ENCODE measurements around the gene PLA1A.

PLA1A gene

GRCh38 chr3:119644481-119644880 is 46.8 kb downstream of the PLA1A start:
- WGBS, 2 experiments: 70 to 89% methylated on average over 1 of the region's 1 CpG
- Histone ChIP-seq H3K27me3 (ENCODE audit: control insufficient read depth, insufficient read depth, low read length, poor library complexity, severe bottlenecking) (no peaks in the 10 kb centered on the region), H3K4me1 (ENCODE audit: control insufficient read depth, insufficient read depth, low read length) (peaks cover 10% of the 10 kb centered on the region)

GRCh38 chr3:119645813-119646212 is 48.1 kb downstream of the PLA1A start:
- Histone ChIP-seq H3K36me3 (ENCODE audit: control insufficient read depth, insufficient read depth, low read length) (no peaks in the 10 kb centered on the region), H3K27ac (ENCODE audit: insufficient read depth, low read depth, low read length, poor library complexity, severe bottlenecking) (no peak overlapping the region), H3K9me3 (ENCODE audit: control insufficient read depth, low read length) (no peaks in the 10 kb centered on the region), H3K4me3 (ENCODE audit: insufficient read depth, low read depth, low read length) (no peak overlapping the region), H3K27me3 (ENCODE audit: control insufficient read depth, insufficient read depth, low read length, poor library complexity, severe bottlenecking) (no peaks in the 10 kb centered on the region), H3K4me1 (ENCODE audit: control insufficient read depth, insufficient read depth, low read length) (peaks cover 10% of the 10 kb centered on the region)
- 95 to 100% methylated on average over 1 of the region's 1 CpG for WGBS, 2 experiments

More at GRCh38 chr3:119644481-119644880, 46.8 kb downstream of the PLA1A start:
- Histone ChIP-seq H3K36me3 (ENCODE audit: control insufficient read depth, insufficient read depth, low read length) (no peaks in the 10 kb centered on the region), H3K27ac (ENCODE audit: insufficient read depth, low read depth, low read length, poor library complexity, severe bottlenecking) (no peak overlapping the region), H3K4me3 (ENCODE audit: insufficient read depth, low read depth, low read length) (no peak overlapping the region), H3K9me3 (ENCODE audit: control insufficient read depth, low read length) (no peaks in the 10 kb centered on the region)

DNA sequence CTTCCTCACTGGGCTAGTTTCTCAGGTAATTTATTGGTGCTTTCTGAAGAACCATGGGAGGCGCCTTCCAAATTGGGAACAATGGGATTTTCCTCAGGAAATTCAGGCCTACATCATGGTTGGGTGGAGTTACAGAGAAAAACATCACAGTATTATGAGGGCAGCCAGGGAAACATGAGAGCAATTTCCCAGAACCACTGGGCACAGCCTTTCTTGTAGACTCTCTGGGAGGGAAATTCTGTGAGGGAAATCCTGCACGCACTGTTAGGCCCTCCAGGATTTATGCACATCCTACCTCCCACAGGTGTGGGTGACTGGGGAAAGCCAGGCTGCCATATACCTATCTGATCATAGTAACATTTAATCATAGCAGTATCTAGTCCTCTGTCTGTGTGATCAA is 49.5 kb downstream of the PLA1A start:
- H3K4me3 ChIP-seq (ENCODE audit: insufficient read depth, low read depth, low read length): no peak overlapping the region
- H3K9me3 ChIP-seq (ENCODE audit: control insufficient read depth, low read length): no peaks in the 10 kb centered on the region
- no peak overlapping the region for H3K27ac ChIP-seq (ENCODE audit: insufficient read depth, low read depth, low read length, poor library complexity, severe bottlenecking)
- H3K36me3 ChIP-seq (ENCODE audit: control insufficient read depth, insufficient read depth, low read length): no peaks in the 10 kb centered on the region
- 93 to 95% methylated on average over 2 of the region's 2 CpGs for WGBS, 2 experiments
- no peaks in the 10 kb centered on the region for H3K27me3 ChIP-seq (ENCODE audit: control insufficient read depth, insufficient read depth, low read length, poor library complexity, severe bottlenecking)
- peaks cover 10% of the 10 kb centered on the region for H3K4me1 ChIP-seq (ENCODE audit: control insufficient read depth, insufficient read depth, low read length)

GRCh38 chr3:119647843-119648575 is 50.3 kb downstream of the PLA1A start:
- 87 to 91% methylated on average over 12 of the region's 12 CpGs for WGBS, 2 experiments
- no peaks in the 10 kb centered on the region for H3K9me3 ChIP-seq (ENCODE audit: control insufficient read depth, low read length)
- peaks cover 7% of the 10 kb centered on the region for H3K4me1 ChIP-seq (ENCODE audit: control insufficient read depth, insufficient read depth, low read length)
- H3K27me3 ChIP-seq (ENCODE audit: control insufficient read depth, insufficient read depth, low read length, poor library complexity, severe bottlenecking): no peaks in the 10 kb centered on the region
- no peak overlapping the region for H3K4me3 ChIP-seq (ENCODE audit: insufficient read depth, low read depth, low read length)
- no peaks in the 10 kb centered on the region for H3K36me3 ChIP-seq (ENCODE audit: control insufficient read depth, insufficient read depth, low read length)
- no peak overlapping the region for H3K27ac ChIP-seq (ENCODE audit: insufficient read depth, low read depth, low read length, poor library complexity, severe bottlenecking)

- Histone ChIP-seq H3K4me3 (ENCODE audit: insufficient read depth, low read depth, low read length) (no peak overlapping the region), H3K9me3 (ENCODE audit: control insufficient read depth, low read length) (no peaks in the 10 kb centered on the region), H3K36me3 (ENCODE audit: control insufficient read depth, insufficient read depth, low read length) (no peaks in the 10 kb centered on the region), H3K27me3 (ENCODE audit: control insufficient read depth, insufficient read depth, low read length, poor library complexity, severe bottlenecking) (no peaks in the 10 kb centered on the region), H3K27ac (ENCODE audit: insufficient read depth, low read depth, low read length, poor library complexity, severe bottlenecking) (no peak overlapping the region), H3K4me1 (ENCODE audit: control insufficient read depth, insufficient read depth, low read length) (peaks cover 4% of the 10 kb centered on the region)
- 81 to 82% methylated on average over 3 of the region's 3 CpGs for WGBS, 2 experiments
Observed at GRCh38 chr3:119649761-119650160, 52.1 kb downstream of the PLA1A start.

GRCh38 chr3:119652306-119653033 is 54.8 kb downstream of the PLA1A start:
- no peaks in the 10 kb centered on the region for H3K9me3 ChIP-seq (ENCODE audit: control insufficient read depth, low read length)
- H3K36me3 ChIP-seq (ENCODE audit: control insufficient read depth, insufficient read depth, low read length): no peaks in the 10 kb centered on the region
- WGBS, 2 experiments: 95 to 97% methylated on average over 7 of the region's 7 CpGs
- H3K4me3 ChIP-seq (ENCODE audit: insufficient read depth, low read depth, low read length): no peak overlapping the region
- no peak overlapping the region for H3K27ac ChIP-seq (ENCODE audit: insufficient read depth, low read depth, low read length, poor library complexity, severe bottlenecking)
- no peaks in the 10 kb centered on the region for H3K4me1 ChIP-seq (ENCODE audit: control insufficient read depth, insufficient read depth, low read length)
- H3K27me3 ChIP-seq (ENCODE audit: control insufficient read depth, insufficient read depth, low read length, poor library complexity, severe bottlenecking): no peaks in the 10 kb centered on the region

DNA sequence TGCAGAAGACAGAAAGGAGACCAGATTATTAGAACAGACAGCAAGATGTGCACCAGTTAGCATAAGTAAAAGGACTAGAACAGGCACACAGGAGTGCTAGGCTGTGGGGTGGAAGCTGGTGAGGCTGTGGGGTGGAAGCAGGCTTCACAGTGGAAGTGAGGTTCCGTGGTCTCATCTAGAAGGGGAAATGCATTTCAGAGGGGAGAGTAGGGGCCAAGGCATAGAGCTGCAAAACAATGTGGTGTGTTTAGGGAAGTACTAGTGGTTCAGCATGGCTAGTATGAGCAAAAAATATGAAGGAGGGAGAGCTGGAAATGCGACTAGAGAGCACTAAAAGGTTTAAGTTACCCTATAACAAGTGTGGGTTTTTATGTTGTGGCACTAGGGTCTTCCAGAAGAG is 56.2 kb downstream of the PLA1A start:
- Histone ChIP-seq H3K27me3 (ENCODE audit: control insufficient read depth, insufficient read depth, low read length, poor library complexity, severe bottlenecking) (no peaks in the 10 kb centered on the region), H3K9me3 (ENCODE audit: control insufficient read depth, low read length) (no peaks in the 10 kb centered on the region), H3K36me3 (ENCODE audit: control insufficient read depth, insufficient read depth, low read length) (no peaks in the 10 kb centered on the region), H3K27ac (ENCODE audit: insufficient read depth, low read depth, low read length, poor library complexity, severe bottlenecking) (no peak overlapping the region), H3K4me3 (ENCODE audit: insufficient read depth, low read depth, low read length) (no peak overlapping the region), H3K4me1 (ENCODE audit: control insufficient read depth, insufficient read depth, low read length) (no peaks in the 10 kb centered on the region)
- 46 to 47% methylated on average over 2 of the region's 2 CpGs for WGBS, 2 experiments

DNA sequence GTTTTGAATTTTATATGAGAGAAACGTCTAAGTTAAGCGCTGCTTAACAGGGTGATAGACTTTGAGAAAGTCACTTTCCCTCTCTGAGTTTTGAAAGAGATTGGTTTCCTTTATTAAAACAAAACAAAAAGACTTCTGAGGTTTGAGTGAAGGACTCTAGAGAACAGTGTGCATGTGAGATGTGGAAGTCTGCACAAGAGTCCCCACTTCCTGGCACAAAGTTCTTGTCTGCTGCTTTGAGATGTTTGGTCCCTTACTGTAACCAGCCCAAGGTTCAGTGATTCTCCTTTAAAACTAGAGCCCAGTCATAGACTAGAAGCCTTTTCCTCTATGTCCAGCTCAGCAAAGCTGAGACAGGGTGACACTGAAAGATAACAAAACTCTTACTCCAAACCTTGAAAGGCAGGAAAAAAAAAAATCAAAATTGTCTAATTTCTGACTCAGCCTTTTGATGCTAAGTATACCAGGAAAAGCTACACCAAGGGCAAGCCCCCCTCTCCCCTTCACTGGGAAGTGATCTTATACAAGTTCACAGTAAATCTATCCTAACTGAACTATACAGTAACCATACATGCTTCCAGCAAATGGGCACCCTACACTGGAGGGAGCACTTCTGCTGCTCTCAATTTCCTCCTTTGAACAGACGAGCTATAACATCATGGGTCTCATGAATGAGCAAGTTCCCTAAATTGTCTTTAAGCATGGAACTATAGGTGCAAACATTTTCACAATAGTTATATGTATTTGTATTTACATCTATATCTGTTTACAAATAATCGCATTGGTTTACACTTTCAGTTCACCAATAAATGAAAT is 60.4 kb downstream of the PLA1A start:
- no peaks in the 10 kb centered on the region for H3K9me3 ChIP-seq (ENCODE audit: control insufficient read depth, low read length)
- H3K27me3 ChIP-seq (ENCODE audit: control insufficient read depth, insufficient read depth, low read length, poor library complexity, severe bottlenecking): no peaks in the 10 kb centered on the region
- H3K36me3 ChIP-seq (ENCODE audit: control insufficient read depth, insufficient read depth, low read length): no peaks in the 10 kb centered on the region
- no peak overlapping the region for H3K27ac ChIP-seq (ENCODE audit: insufficient read depth, low read depth, low read length, poor library complexity, severe bottlenecking)
- no peak overlapping the region for H3K4me3 ChIP-seq (ENCODE audit: insufficient read depth, low read depth, low read length)
- H3K4me1 ChIP-seq (ENCODE audit: control insufficient read depth, insufficient read depth, low read length): no peaks in the 10 kb centered on the region
- 66 to 69% methylated on average over 4 of the region's 4 CpGs for WGBS, 2 experiments

DNA sequence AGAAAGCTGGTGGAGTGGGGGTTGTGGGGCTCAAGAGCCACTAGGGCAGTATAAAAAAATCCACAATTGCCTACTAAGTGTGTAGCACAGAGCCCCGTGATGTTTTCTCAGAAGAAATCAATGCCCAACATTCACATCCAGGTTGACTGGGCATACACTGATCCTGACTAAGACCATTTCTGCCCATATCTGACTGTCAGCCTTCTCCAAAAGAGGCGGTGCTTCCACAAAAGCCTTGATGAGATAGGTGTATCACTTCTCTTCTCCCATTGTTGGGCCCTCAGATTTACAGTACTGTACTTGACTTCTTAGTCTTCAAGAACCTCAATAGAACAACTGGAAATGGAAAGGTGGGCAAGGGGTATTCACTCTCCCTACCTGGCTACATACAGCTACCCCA is 61.3 kb downstream of the PLA1A start:
- Histone ChIP-seq H3K9me3 (ENCODE audit: control insufficient read depth, low read length) (no peaks in the 10 kb centered on the region), H3K27ac (ENCODE audit: insufficient read depth, low read depth, low read length, poor library complexity, severe bottlenecking) (no peak overlapping the region), H3K27me3 (ENCODE audit: control insufficient read depth, insufficient read depth, low read length, poor library complexity, severe bottlenecking) (no peaks in the 10 kb centered on the region), H3K4me3 (ENCODE audit: insufficient read depth, low read depth, low read length) (no peak overlapping the region), H3K4me1 (ENCODE audit: control insufficient read depth, insufficient read depth, low read length) (no peaks in the 10 kb centered on the region), H3K36me3 (ENCODE audit: control insufficient read depth, insufficient read depth, low read length) (no peaks in the 10 kb centered on the region)
- WGBS, 2 experiments: 95 to 97% methylated on average over 2 of the region's 2 CpGs
